GM20431 (cell line): ENCODE results near the gene KYAT1.

Source experiments
- in situ Hi-C: fragments of 300-500 bp; cut with MseI, MboI; formaldehyde crosslinking; loops from one replicate; pipeline ENCODE4 v1.15.0; 2020; ENCODE audit warnings: low sequenced_read_pairs; ENCODE audit not compliant: unreplicated experiment

Gene KYAT1

DNA sequence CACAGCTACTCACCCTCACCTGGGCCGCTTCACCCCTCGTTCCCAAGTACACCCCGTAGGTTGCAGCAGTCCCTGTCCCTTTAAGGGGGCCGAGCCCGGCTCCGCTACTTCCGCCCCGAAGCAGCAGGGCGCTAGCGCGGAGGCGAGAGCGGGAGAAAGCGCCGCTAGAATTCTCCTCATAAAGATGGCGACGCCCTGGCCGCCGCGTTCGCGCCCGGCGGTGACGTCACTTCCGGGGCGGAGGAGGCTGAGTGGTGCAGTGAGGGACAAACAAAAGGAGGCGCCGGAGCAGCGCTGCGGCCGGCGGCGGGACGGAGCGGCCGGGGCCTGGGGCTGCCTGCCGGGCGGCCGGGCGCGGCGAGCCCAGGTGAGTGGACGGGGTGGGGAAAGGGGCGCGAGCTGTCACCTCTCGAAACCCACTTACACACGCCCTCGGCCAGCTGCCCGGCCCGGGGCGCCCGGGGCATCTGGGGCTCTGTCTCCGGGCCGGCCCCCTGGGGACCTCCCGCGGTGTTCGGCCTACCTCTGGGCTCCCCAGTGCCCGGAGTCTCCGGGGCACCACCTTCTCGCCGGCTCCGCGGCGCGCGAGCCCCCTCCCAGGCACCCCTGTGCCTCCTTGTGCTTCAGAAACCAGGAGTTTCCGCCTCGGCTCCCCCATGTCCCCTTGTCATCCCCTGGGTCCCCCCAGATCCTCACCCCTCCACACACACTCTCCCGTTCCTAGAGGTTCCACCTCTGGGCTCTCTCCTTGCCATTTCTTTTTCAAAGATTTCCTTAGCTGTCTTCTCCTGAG is at the start of gene KYAT1, which contains the start of gene LRRC8A:
KYAT1 (minus strand) TSS at position 67 of the 793 bp plus-strand sequence. CDS start 36,545 bp downstream, outside the sequence.
LRRC8A (plus strand) TSS at position 250 of the 793 bp plus-strand sequence. CDS start 25,032 bp downstream, outside the sequence.
- in situ Hi-C loops = no loop called here

DNA sequence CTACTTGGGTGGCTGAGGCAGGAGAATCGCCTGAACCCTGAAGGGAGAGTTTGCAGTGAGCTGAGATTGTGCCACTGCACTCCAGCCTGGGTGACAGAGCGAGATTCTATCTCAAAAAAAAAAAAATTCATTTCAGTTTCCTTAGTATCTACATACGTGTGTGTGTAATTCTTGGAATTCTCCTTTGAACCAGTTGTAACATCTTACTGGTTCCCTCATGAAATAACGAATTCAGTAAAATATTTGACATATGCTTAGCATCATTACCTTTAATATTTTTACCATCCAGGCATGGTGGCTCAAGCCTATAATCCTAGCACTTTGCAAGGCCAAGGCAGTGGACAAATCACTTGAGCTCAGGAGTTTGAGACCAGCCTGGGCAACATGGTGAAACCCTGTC is 47.8 kb upstream of the KYAT1 start:
- in situ Hi-C loops = loop anchor here (10.0 kb wide), 1 partner anchor 65 kb away; no protein-coding TSS in a partner anchor

DNA sequence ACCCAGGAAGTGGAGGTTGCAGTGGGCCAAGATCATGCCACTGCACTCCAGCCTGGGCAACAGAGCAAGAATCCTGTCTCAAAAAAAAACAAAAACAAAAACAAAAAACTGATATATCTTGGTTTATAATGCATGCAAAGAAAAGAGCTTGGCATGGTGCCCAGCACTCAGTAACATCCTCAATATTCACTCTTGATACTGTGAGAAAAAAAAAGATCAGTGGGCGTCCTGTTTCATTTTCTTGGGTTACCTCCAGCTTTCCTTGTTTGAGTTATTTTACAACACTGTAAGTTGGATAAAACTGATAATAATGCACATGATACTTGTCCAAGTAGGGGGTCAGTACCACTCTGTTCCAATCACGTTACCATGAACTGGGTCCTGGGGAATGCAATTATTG is 46.9 kb upstream of the KYAT1 start:
- in situ Hi-C loops = loop anchor here (10.0 kb wide), 1 partner anchor 64 kb away; no protein-coding TSS in a partner anchor

DNA sequence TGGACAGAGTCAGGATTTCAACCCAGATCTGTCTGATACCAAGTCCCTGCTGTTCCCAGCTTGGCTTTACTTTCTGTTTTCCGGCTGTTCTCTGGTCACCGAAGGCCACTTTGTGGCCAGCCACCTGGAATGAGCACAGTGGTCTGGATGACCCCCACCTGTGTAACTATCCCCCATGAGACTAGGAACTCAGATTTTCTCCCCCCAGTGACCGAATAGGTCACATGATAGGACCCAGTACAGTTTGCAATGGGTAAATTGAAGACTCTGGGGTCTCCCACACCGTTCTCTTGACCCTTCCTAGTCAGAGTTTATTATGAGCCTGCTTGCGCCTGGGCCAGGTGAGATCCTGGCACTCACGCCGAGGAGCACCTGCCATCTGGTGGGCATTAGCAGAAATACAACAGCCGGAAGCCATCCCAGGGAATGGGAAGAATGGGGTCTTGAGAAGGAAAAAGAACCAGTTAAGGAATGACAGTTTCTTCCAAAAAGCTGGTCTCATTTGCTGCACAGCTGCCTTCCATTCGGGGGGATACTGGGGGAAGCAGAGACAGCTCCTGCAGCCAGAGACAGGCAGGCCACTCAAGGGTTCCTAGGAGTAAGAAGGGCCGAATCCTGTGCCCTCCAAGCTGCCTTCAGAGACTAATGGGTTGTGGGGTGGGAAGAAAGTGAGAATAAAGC is 46.1 kb upstream of the KYAT1 start:
- in situ Hi-C loops = loop anchor here (10.0 kb wide), 1 partner anchor 63 kb away; no protein-coding TSS in a partner anchor

DNA sequence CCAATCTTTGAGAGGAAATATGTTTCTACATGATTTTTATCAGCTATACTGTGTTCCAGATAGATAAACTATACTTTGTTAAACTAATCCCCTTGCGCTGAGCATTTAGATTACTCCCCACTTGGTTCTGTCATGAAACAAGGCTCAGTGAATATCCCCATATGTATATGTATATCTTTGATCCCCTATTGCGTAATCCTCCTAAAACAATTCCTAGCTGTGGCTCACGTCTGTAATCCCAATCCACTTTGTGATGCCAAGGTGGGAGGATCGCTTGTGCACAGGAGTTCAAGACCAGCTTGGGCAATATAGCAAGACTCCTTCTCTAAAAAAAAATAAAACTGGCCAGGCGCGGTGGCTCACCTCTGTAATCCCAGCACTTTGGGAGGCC is 41.7 kb upstream of the KYAT1 start:
- in situ Hi-C loops = loop anchor here (10.0 kb wide), 1 partner anchor 59 kb away; no protein-coding TSS in a partner anchor

- in situ Hi-C loops = loop anchor here (10.0 kb wide), 1 partner anchor 57 kb away; no protein-coding TSS in a partner anchor
Observed at GRCh38 chr9:128921881-128922763, 40.4 kb upstream of the KYAT1 start.

DNA sequence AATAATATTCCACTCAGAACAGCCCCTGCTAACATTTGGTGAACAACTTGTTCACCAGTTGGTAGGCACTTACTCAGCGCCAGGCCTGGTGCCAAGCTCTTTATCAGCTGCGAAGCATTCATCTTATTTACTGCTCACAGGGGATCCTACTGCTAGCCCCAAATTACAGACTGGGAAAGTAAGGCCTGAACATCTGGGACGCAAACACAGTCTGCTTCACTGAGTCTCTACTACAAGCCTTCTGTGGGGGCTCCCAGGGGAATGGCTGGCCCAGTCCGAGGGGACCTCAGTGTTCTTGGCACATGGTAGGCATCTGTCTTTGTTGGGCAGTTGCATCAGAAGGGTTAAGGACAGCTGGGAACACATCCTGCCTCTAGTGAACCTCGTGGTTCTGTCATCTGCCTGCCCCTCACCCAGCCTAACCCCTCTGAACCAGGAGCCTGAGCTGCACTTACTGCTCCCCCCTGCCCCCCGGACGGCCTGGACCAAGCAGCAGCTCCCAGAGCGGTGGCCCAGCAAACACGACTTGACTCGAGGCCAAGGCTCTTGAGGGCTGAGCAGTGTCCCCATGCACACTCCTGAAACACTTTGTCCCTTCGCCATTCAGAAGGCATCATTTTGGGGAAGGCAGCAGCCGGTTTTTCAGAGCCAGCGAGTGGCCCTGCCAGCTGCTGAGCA is 38.8 kb upstream of the KYAT1 start, which contains the start of gene PHYHD1:
PHYHD1 (plus strand) TSS at position 602 of the 678 bp plus-strand sequence. CDS start 1,342 bp downstream, outside the sequence.
- in situ Hi-C loops = loop anchor here (10.0 kb wide), 1 partner anchor 56 kb away; no protein-coding TSS in a partner anchor

DNA sequence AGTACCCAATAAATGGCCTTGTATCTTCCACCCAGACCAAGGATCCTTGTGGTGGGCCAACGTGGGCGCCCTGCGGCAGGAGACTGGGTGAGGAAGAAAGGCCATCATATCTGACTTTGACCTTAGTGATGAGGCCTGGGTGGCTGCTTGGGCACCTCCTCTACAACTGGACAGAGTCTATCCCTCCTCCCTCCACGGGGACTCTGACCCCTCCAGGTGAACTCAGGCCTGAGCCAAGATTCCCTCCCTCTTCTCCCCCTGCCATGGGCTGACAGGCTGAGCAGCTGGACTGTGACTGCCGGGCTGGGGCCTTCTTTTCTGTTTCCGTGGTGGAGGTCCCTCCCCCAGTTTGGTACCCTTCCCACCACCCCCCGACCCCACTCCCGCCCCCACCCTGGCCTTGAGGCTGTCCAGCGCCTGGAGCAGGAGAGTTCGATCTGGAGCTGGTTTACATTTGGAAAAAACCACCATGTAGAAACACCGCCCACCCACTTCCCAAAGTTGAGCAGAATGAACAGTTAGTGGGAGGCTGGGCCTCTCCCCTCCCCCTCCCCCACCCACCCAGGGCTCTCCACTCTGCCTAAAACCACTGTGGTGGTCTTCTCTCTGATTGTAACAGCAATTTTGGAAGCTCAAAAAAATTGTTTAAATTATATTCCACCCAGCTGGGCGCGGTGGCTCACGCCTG is 37.8 kb upstream of the KYAT1 start:
- in situ Hi-C loops = loop anchor here (10.0 kb wide), 1 partner anchor 55 kb away; no protein-coding TSS in a partner anchor

GRCh38 chr9:128918921-128919320 is 37.2 kb upstream of the KYAT1 start:
- in situ Hi-C loops = no loop called here

DNA sequence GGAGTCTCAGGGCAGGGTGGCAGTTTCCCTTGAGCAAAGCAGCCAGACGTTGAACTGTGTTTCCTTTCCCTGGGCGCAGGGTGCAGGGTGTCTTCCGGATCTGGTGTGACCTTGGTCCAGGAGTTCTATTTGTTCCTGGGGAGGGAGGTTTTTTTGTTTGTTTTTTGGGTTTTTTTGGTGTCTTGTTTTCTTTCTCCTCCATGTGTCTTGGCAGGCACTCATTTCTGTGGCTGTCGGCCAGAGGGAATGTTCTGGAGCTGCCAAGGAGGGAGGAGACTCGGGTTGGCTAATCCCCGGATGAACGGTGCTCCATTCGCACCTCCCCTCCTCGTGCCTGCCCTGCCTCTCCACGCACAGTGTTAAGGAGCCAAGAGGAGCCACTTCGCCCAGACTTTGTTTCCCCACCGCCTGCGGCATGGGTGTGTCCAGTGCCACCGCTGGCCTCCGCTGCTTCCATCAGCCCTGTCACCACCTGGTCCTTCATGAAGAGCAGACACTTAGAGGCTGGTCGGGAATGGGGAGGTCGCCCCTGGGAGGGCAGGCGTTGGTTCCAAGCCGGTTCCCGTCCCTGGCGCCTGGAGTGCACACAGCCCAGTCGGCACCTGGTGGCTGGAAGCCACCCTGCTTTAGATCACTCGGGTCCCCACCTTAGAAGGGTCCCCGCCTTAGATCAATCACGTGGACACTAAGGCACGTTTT is 35.5 kb upstream of the KYAT1 start:
- in situ Hi-C loops = no loop called here

DNA sequence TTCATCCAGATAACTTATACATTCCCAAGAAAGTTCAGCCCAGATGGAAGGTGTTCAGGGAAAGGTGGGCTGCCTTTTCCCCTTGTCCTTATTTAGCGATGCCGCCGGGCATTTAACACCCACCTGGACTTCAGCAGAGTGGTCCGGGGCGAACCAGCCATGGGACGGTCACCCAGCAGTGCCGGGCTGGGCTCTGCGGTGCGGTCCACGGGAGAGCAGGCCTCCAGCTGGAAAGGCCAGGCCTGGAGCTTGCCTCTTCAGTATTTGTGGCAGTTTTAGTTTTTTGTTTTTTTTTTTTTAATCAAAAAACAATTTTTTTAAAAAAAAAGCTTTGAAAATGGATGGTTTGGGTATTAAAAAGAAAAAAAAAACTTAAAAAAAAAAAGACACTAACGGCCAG is 35.0 kb upstream of the KYAT1 start:
- in situ Hi-C loops = no loop called here

GRCh38 chr9:128916204-128916603 is 34.5 kb upstream of the KYAT1 start:
- in situ Hi-C loops = no loop called here

- in situ Hi-C loops = no loop called here
Observed at GRCh38 chr9:128913995-128914772, 32.4 kb upstream of the KYAT1 start.

DNA sequence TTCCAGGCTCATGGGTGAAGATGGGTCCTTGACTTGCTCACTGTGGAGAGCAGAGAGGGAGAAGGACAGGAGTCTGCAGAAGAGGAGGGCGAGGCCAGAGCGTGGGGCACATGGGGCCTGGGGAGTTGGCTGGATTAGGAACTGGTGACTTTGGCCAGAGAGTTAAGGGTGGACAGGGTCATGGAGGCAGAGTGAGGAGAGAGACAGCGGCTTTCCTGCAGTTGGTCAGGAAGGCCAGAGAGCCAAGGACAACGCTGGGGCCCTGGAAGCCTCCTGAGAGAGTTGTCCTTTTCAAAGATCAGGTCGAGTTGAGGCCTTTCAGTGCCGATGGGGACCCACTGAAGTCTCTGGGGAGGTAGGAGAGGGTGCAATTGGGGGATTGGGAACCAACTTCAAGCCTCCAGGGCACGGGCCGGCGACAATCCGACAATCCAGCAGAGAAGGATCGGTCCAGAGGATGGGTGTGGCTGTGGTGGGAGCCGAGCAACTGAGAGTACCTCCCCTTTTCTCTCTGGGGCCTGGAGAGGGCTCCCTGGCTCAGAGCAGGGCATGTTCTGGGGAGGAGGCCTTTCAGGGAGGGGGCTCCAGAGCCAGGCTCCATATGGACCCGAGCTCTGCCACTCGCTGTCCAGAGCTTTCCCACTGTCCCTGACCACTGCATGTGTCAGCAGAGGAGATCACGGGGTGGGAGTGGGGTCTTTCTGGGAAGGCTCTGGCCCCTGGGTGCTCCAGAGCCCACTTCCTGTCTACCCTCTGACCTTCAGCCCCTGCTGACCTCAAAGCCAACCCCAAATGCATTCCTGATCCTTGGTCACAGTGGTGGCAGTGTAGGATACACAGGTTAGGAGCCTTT is 31.5 kb upstream of the KYAT1 start:
- in situ Hi-C loops = no loop called here

DNA sequence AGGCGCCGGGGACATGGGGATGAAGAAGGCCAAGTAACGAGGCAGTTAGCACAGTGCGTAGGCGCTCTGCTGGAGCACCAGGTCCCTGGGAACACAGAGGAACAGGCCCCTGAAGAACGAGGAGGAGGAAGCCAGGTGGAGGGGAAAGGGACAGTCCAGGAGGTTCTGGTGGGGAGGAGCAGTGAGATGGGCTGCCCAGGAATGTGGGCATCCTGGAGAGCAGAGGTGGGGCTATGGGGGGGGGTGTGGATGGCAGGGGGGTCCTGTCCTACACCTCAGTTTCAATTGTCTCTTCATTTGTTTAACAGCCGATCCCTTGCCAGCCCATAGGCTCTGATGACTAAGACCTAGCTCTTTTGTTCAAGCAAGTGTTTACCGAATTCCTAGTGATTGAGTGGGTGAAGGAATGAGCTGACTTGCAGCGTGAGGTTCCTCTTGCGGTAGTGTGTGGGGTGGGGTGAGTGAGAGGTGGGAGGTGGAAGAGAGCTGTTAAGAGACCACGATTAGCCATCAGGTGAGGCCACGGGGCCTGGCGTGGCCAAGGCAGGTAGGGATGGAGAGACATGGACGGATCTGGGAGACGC is 30.6 kb upstream of the KYAT1 start:
- in situ Hi-C loops = no loop called here

GRCh38 chr9:128911529-128912035 is 29.8 kb upstream of the KYAT1 start:
- in situ Hi-C loops = no loop called here
